OCI-LY1 (cell line): ENCODE results near the gene POLR1B.
A peak's percentile ranks its signal among the peaks of the same experiment; 100 is the strongest.

Source experiments
- H2AFZ ChIP-seq: fragments of 200-600 bp; sonication (generic), shearing (Covaris generic); 2 replicates; pipeline ENCODE4 v1.6.0; 2014; ENCODE audit warnings: antibody characterized with exemption, mild to moderate bottlenecking, low read length
- H3F3A ChIP-seq: fragments of 200-600 bp; sonication (generic), shearing (Covaris generic); 2 replicates; pipeline ENCODE4 v1.6.0; 2014; ENCODE audit warnings: mild to moderate bottlenecking, antibody characterized with exemption, low read length, moderate library complexity; ENCODE audit not compliant: insufficient read depth
- H3K27ac ChIP-seq: fragments of 200-600 bp; sonication (generic); 2 replicates; pipeline ENCODE4 v1.5.1; 2014; ENCODE audit warnings: low read length, mixed run types, mild to moderate bottlenecking, low read depth; ENCODE audit not compliant: poor library complexity, severe bottlenecking
- H3K27me3 ChIP-seq: fragments of 200-600 bp; sonication (generic); 2 replicates; pipeline ENCODE4 v1.6.0; 2014; ENCODE audit warnings: antibody characterized with exemption, mild to moderate bottlenecking, low read length, moderate library complexity; ENCODE audit not compliant: insufficient read depth
- H3K36me3 ChIP-seq: fragments of 200-600 bp; sonication (generic); 2 replicates; pipeline ENCODE4 v1.6.1; 2014; ENCODE audit warnings: mild to moderate bottlenecking, antibody characterized with exemption, low read length, moderate library complexity, mixed read lengths; ENCODE audit not compliant: insufficient read depth
- H3K4me1 ChIP-seq: fragments of 200-600 bp; sonication (generic); 2 replicates; pipeline ENCODE4 v1.5.1; 2014; ENCODE audit warnings: mild to moderate bottlenecking, low read length, moderate library complexity; ENCODE audit not compliant: insufficient read depth, severe bottlenecking
- H3K4me2 ChIP-seq: fragments of 200-600 bp; sonication (generic), shearing (Covaris generic); 2 replicates; pipeline ENCODE4 v1.6.1; 2014; ENCODE audit warnings: low read length
- H3K4me3 ChIP-seq: fragments of 200-600 bp; sonication (generic); 2 replicates; pipeline ENCODE4 v1.5.1; 2014; ENCODE audit warnings: low read length, low read depth, mild to moderate bottlenecking, mixed read lengths; ENCODE audit not compliant: poor library complexity, severe bottlenecking
- H3K79me2 ChIP-seq: fragments of 200-600 bp; shearing (Covaris generic); 2 replicates; pipeline ENCODE4 v1.6.1; 2016; ENCODE audit warnings: mixed run types, low read length, mixed read lengths; ENCODE audit not compliant: insufficient read depth
- H3K9ac ChIP-seq: fragments of 200-600 bp; sonication (generic), shearing (Covaris generic); 2 replicates; pipeline ENCODE4 v1.6.1; 2014; ENCODE audit warnings: mild to moderate bottlenecking, low read length, mixed read lengths
- H3K9me2 ChIP-seq: fragments of 200-600 bp; sonication (generic), shearing (Covaris generic); 2 replicates; pipeline ENCODE4 v1.6.1; 2014; ENCODE audit warnings: low read depth, mild to moderate bottlenecking, low read length, mixed read lengths
- H3K9me3 ChIP-seq: fragments of 200-600 bp; shearing (Covaris generic); 2 replicates; pipeline ENCODE4 v1.6.1; 2014; ENCODE audit warnings: low read length, mixed read lengths
- H4K20me1 ChIP-seq: fragments of 200-600 bp; sonication (generic), shearing (Covaris generic); 2 replicates; pipeline ENCODE4 v1.6.0; 2016; ENCODE audit warnings: mild to moderate bottlenecking, low read length; ENCODE audit not compliant: insufficient read depth
- CTCF ChIP-seq: fragments of 200-600 bp; sonication (generic), shearing (Covaris generic); IDR thresholded peaks from 2 replicates; pipeline ENCODE4 v1.5.1; 2017; ENCODE audit warnings: mild to moderate bottlenecking, antibody characterized with exemption, low read length, moderate library complexity, mixed read lengths
- EZH2 ChIP-seq: fragments of 200-600 bp; sonication (generic), shearing (Covaris generic); IDR thresholded peaks from 2 replicates; pipeline ENCODE4 v1.8.0; 2017; ENCODE audit warnings: borderline replicate concordance, mixed run types, mild to moderate bottlenecking, antibody characterized with exemption, low read length, moderate library complexity, mixed read lengths

Gene POLR1B, protein sequence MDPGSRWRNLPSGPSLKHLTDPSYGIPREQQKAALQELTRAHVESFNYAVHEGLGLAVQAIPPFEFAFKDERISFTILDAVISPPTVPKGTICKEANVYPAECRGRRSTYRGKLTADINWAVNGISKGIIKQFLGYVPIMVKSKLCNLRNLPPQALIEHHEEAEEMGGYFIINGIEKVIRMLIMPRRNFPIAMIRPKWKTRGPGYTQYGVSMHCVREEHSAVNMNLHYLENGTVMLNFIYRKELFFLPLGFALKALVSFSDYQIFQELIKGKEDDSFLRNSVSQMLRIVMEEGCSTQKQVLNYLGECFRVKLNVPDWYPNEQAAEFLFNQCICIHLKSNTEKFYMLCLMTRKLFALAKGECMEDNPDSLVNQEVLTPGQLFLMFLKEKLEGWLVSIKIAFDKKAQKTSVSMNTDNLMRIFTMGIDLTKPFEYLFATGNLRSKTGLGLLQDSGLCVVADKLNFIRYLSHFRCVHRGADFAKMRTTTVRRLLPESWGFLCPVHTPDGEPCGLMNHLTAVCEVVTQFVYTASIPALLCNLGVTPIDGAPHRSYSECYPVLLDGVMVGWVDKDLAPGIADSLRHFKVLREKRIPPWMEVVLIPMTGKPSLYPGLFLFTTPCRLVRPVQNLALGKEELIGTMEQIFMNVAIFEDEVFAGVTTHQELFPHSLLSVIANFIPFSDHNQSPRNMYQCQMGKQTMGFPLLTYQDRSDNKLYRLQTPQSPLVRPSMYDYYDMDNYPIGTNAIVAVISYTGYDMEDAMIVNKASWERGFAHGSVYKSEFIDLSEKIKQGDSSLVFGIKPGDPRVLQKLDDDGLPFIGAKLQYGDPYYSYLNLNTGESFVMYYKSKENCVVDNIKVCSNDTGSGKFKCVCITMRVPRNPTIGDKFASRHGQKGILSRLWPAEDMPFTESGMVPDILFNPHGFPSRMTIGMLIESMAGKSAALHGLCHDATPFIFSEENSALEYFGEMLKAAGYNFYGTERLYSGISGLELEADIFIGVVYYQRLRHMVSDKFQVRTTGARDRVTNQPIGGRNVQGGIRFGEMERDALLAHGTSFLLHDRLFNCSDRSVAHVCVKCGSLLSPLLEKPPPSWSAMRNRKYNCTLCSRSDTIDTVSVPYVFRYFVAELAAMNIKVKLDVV

GRCh38 chr2:112542123-112542983 is at the start of gene POLR1B:
Gene POLR1B (plus strand): TSS chr2:112542465. CDS start chr2:112542495, 30 bp downstream.
- H2AFZ ChIP-seq = no peak within 1 kb of the TSS; the same call in 1 of the 2 replicates
- TF ChIP-seq EZH2 (no peak), CTCF (no peak)
- no peaks in the 10 kb centered on the region for H3K9me2 ChIP-seq
- peak within 1 kb of the TSS; percentile 78 for H3K9ac ChIP-seq
- H3K4me1 ChIP-seq = peaks cover 28% of the 10 kb centered on the region
- peak within 1 kb of the TSS; percentile 87 for H3K4me3 ChIP-seq
- peak within 1 kb of the TSS; percentile 92 for H3K4me2 ChIP-seq
- H3K36me3 ChIP-seq = peaks cover 17% of the 10 kb centered on the region
- no peaks in the 10 kb centered on the region for H4K20me1 ChIP-seq
- H3K27me3 ChIP-seq = no peaks in the 10 kb centered on the region
- peaks cover 40% of the 10 kb centered on the region for H3K79me2 ChIP-seq
- H3F3A ChIP-seq = no peaks in the 10 kb centered on the region
- H3K9me3 ChIP-seq = no peaks in the 10 kb centered on the region
- peak within 1 kb of the TSS; percentile 85 for H3K27ac ChIP-seq

DNA sequence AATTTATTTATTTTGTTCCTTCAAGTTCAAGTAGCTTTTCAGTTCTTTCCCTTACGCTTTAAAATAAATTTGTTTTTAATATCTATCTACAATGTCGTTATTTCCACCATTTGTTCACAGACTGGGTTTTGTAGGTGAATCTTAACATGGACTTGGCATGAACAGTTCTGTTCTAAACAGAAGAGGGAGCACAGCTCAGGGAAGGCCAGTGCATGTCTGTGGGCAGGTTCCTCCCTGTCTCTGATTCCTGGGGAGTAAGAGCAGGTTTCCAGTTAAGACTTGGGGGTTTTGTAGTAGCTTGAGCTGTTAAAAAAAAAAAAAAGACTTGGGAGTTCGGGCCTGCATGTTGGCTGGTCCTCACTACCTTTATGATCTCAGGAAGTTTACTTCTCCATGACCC is 49.2 kb upstream of the POLR1B start:
- no peak overlapping the region for H3K4me3 ChIP-seq
- peaks cover 2% of the 10 kb centered on the region; the same call in 1 of the 2 replicates for H3K79me2 ChIP-seq
- H3K4me2 ChIP-seq = no peak overlapping the region
- H4K20me1 ChIP-seq = no peaks in the 10 kb centered on the region
- TF ChIP-seq CTCF (0 out of 2 replicates have a peak, but pooled peaks have one; percentile 8), EZH2 (no peak)
- no peak overlapping the region for H2AFZ ChIP-seq
- H3K9me2 ChIP-seq = no peaks in the 10 kb centered on the region
- H3K4me1 ChIP-seq = no peaks in the 10 kb centered on the region
- H3K9ac ChIP-seq = no peak overlapping the region
- peaks cover 27% of the 10 kb centered on the region for H3K36me3 ChIP-seq
- H3K9me3 ChIP-seq = no peaks in the 10 kb centered on the region
- H3K27ac ChIP-seq = no peak overlapping the region
- H3F3A ChIP-seq = no peaks in the 10 kb centered on the region
- no peaks in the 10 kb centered on the region for H3K27me3 ChIP-seq
